Neural cell (in vitro differentiated cells): ENCODE results near the gene TMEM235. TPM values are rescaled to one million over a fixed set of nuclear protein-coding genes. Genes with fewer than 3 reads are reported as not detected.

Experiments used
- H2AFZ ChIP-seq: fragments of 200-600, 300-800 bp; sonication (generic), shearing (Covaris generic); 2 replicates; pipeline ENCODE4 v1.6.0; 2014; ENCODE audit warnings: low read depth, mild to moderate bottlenecking, antibody characterized with exemption, low read length, moderate library complexity
- H3F3A ChIP-seq: fragments of 200-600 bp; shearing (Covaris generic); 2 replicates; pipeline ENCODE4 v1.6.1; 2016; ENCODE audit warnings: mild to moderate bottlenecking, moderate library complexity, mixed read lengths, antibody characterized with exemption, low read length; ENCODE audit not compliant: insufficient read depth, poor library complexity, severe bottlenecking
- H3K27ac ChIP-seq: fragments of 200-600, 300-800 bp; sonication (generic), shearing (Covaris generic); 2 replicates; pipeline ENCODE4 v1.5.1; 2014; ENCODE audit warnings: mild to moderate bottlenecking, low read length, moderate library complexity
- H3K27me3 ChIP-seq: fragments of 300-800, 200-600 bp; sonication (generic), shearing (Covaris generic); 2 replicates; pipeline ENCODE4 v1.6.0; 2014; ENCODE audit warnings: mild to moderate bottlenecking, low read depth, low read length, moderate library complexity; ENCODE audit not compliant: insufficient read depth
- H3K36me3 ChIP-seq: fragments of 300-800, 200-600 bp; sonication (generic), shearing (Covaris generic); 2 replicates; pipeline ENCODE4 v1.5.1; 2014; ENCODE audit warnings: mild to moderate bottlenecking, antibody characterized with exemption, low read length, moderate library complexity; ENCODE audit not compliant: insufficient read depth
- H3K4me2 ChIP-seq: fragments of 300-800, 200-600 bp; sonication (generic), shearing (Covaris generic); 2 replicates; pipeline ENCODE4 v1.6.0; 2014; ENCODE audit warnings: mild to moderate bottlenecking, low read length
- H3K4me3 ChIP-seq: fragments of 300-800, 200-600 bp; sonication (generic), shearing (Covaris generic); 2 replicates; pipeline ENCODE4 v1.5.1; 2014; ENCODE audit warnings: mild to moderate bottlenecking, low read length, moderate library complexity
- H3K79me2 ChIP-seq: fragments of 200-600 bp; shearing (Covaris generic); replicated peaks from 2 replicates; pipeline ENCODE4 v1.6.0; 2014; ENCODE audit warnings: mild to moderate bottlenecking, low read length, moderate library complexity; ENCODE audit not compliant: insufficient read depth
- H3K9ac ChIP-seq: fragments of 300-800, 200-600 bp; sonication (generic), shearing (Covaris generic); 2 replicates; pipeline ENCODE4 v1.6.1; 2016; ENCODE audit warnings: mild to moderate bottlenecking, low read length, mixed read lengths
- H3K9me2 ChIP-seq: fragments of 200-600 bp; shearing (Covaris generic); 2 replicates; pipeline ENCODE4 v1.6.1; 2016; ENCODE audit warnings: mild to moderate bottlenecking, low read length, mixed read lengths; ENCODE audit not compliant: insufficient read depth
- H3K9me3 ChIP-seq: fragments of 200-600, 300-800 bp; sonication (generic), shearing (Covaris generic); 2 replicates; pipeline ENCODE4 v1.6.1; 2016; ENCODE audit warnings: mild to moderate bottlenecking, mixed run types, low read length, moderate library complexity, mixed read lengths
- H4K20me1 ChIP-seq: fragments of 200-600 bp; shearing (Covaris generic); 2 replicates; pipeline ENCODE4 v1.6.1; 2016; ENCODE audit warnings: mild to moderate bottlenecking, mixed run types; ENCODE audit not compliant: insufficient read depth
- EP300 ChIP-seq: fragments of 450-650 bp; conservative IDR thresholded peaks from 2 replicates; pipeline ENCODE4 v1.6.1; 2014; ENCODE audit warnings: antibody characterized with exemption, mild to moderate bottlenecking, moderate library complexity; ENCODE audit not compliant: poor library complexity, severe bottlenecking
- EZH2 ChIP-seq: fragments of 200-600, 300-800 bp; shearing (Covaris generic), sonication (generic); IDR thresholded peaks from 2 replicates; pipeline ENCODE4 v1.6.1; 2014; ENCODE audit warnings: antibody characterized with exemption, low read length, borderline replicate concordance, mild to moderate bottlenecking; ENCODE audit not compliant: insufficient read depth, poor library complexity, severe bottlenecking
- RAD21 ChIP-seq: fragments of 450-650 bp; conservative IDR thresholded peaks from 2 replicates; pipeline ENCODE4 v1.6.1; 2014; ENCODE audit warnings: antibody characterized with exemption, mild to moderate bottlenecking, moderate library complexity
- REST ChIP-seq: IDR thresholded peaks from 2 replicates; pipeline ENCODE4 v1.6.1; 2012; ENCODE audit warnings: borderline replicate concordance
- SMC3 ChIP-seq: fragments of 450-650 bp; conservative IDR thresholded peaks from 2 replicates; pipeline ENCODE4 v1.6.1; 2014; ENCODE audit warnings: antibody characterized with exemption, mild to moderate bottlenecking, moderate library complexity; ENCODE audit not compliant: poor library complexity
- TAF1 ChIP-seq: IDR thresholded peaks from 2 replicates; pipeline ENCODE4 v1.6.1; 2012; ENCODE audit warnings: low read depth
- polyA plus RNA-seq: library from polyadenylated mRNA; depleted of rRNA; stranded (reverse); fragments of >200 nt; gene quantifications from 2 replicates; pipeline ENCODE4 v1.2.3, GENCODE V29; 2014

TMEM235 gene
- polyA plus RNA-seq, 1 donor from 2014 or later = not detected

DNA sequence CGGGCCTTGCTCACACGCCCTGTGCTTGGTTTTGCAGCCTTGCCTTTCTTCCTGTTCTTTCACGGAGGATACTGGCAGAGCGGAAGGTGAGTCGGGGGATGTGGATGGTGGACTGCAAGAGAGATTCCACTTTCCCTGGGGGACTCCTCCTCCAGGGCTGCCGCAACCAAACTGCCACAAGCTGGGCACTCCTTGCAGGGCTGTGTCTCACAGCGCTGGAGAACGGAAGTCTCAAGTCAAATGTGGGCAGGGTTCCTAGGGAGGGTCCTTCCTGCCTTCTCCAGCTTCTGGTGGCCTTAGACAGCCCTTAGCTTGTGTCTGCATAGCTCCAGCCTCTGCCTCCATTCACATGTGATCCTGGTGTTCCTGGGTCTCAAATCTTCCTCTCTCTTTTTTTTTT lies 28.8 kb upstream of the TMEM235 start:
- H3F3A ChIP-seq = no peaks in the 10 kb centered on the region
- no peak overlapping the region for H2AFZ ChIP-seq
- no peaks in the 10 kb centered on the region for H3K27me3 ChIP-seq
- no peak overlapping the region for H3K4me2 ChIP-seq
- H3K9me2 ChIP-seq = no peaks in the 10 kb centered on the region
- no peaks in the 10 kb centered on the region for H4K20me1 ChIP-seq
- no peaks in the 10 kb centered on the region for H3K79me2 ChIP-seq
- no peak overlapping the region for H3K27ac ChIP-seq
- no peak overlapping the region for H3K4me3 ChIP-seq
- H3K36me3 ChIP-seq = no peaks in the 10 kb centered on the region
- no peak overlapping the region for H3K9ac ChIP-seq
- no peaks in the 10 kb centered on the region for H3K9me3 ChIP-seq
- no peak for TF ChIP-seq SMC3
- TF ChIP-seq EZH2 = no peak
- no peak for TF ChIP-seq REST
- TF ChIP-seq TAF1 = no peak
- TF ChIP-seq RAD21 = no peak
- TF ChIP-seq EP300 = no peak

- no peak for TF ChIP-seq TAF1
- no peak for TF ChIP-seq RAD21
- no peak for TF ChIP-seq REST
- H3K27ac ChIP-seq = no peak overlapping the region
Observed at GRCh38 chr17:78204387-78205123, 26.9 kb upstream of the TMEM235 start.

More at GRCh38 chr17:78204387-78205123, 26.9 kb upstream of the TMEM235 start:
- Histone ChIP-seq H4K20me1 (no peaks in the 10 kb centered on the region), H3K9me3 (no peaks in the 10 kb centered on the region), H3K4me3 (no peak overlapping the region), H3F3A (no peaks in the 10 kb centered on the region), H2AFZ (no peak overlapping the region), H3K9ac (no peak overlapping the region), H3K4me2 (no peak overlapping the region), H3K79me2 (no peaks in the 10 kb centered on the region), H3K36me3 (no peaks in the 10 kb centered on the region), H3K27me3 (no peaks in the 10 kb centered on the region), H3K9me2 (no peaks in the 10 kb centered on the region)
